H9 (cell line): ENCODE data around the gene SLC16A11. TPM values are rescaled to one million over a fixed set of nuclear protein-coding genes. Genes with fewer than 3 reads are reported as not detected.

Source experiments
- DNase-seq: peaks from one replicate; pipeline ENCODE4 v3.0.0-alpha.2; 2017
- H2AFZ ChIP-seq: one replicate; pipeline ENCODE4 v1.6.1; 2013; ENCODE audit warnings: mild to moderate bottlenecking, low read length, control low read depth, moderate library complexity
- H2AK5ac ChIP-seq: 2 replicates; pipeline ENCODE4 v1.6.1; 2013; ENCODE audit warnings: low read length, control low read depth, mixed read lengths; ENCODE audit not compliant: insufficient read length
- H2BK120ac ChIP-seq: one replicate; pipeline ENCODE4 v1.6.1; 2013; ENCODE audit warnings: low read depth, mild to moderate bottlenecking, low read length, control low read depth, inconsistent platforms; ENCODE audit not compliant: poor library complexity, severe bottlenecking
- H2BK12ac ChIP-seq: 2 replicates; pipeline ENCODE4 v1.6.1; 2013; ENCODE audit warnings: low read length, control low read depth, mixed read lengths, low read depth; ENCODE audit not compliant: insufficient read length
- H2BK15ac ChIP-seq: 2 replicates; pipeline ENCODE4 v1.6.1; 2013; ENCODE audit warnings: low read depth, low read length, control low read depth
- H2BK20ac ChIP-seq: one replicate; pipeline ENCODE4 v1.6.1; 2013; ENCODE audit warnings: low read depth, mild to moderate bottlenecking, low read length, control low read depth, inconsistent platforms; ENCODE audit not compliant: poor library complexity, severe bottlenecking
- H2BK5ac ChIP-seq: 2 replicates; pipeline ENCODE4 v1.6.1; 2013; ENCODE audit warnings: low read length, control low read depth, mixed read lengths; ENCODE audit not compliant: insufficient read length
- H3K14ac ChIP-seq: 2 replicates; pipeline ENCODE4 v1.6.1; 2013; ENCODE audit warnings: low read length, control low read depth; ENCODE audit not compliant: insufficient read depth
- H3K18ac ChIP-seq: 2 replicates; pipeline ENCODE4 v1.6.1; 2013; ENCODE audit warnings: low read depth, mild to moderate bottlenecking, mixed read lengths, low read length, control low read depth; ENCODE audit not compliant: insufficient read length
- H3K23ac ChIP-seq: 2 replicates; pipeline ENCODE4 v1.6.1; 2013; ENCODE audit warnings: low read length, control low read depth, mixed read lengths, low read depth; ENCODE audit not compliant: insufficient read length
- H3K23me2 ChIP-seq: 2 replicates; pipeline ENCODE4 v1.6.1; 2013; ENCODE audit warnings: low read depth, mild to moderate bottlenecking, mixed read lengths, low read length, control low read depth; ENCODE audit not compliant: insufficient read length, poor library complexity, severe bottlenecking
- H3K27ac ChIP-seq: 2 replicates; pipeline ENCODE4 v1.5.1; 2013; ENCODE audit warnings: low read length, control low read depth, mixed read lengths, low read depth; ENCODE audit not compliant: insufficient read length
- H3K27me3 ChIP-seq: 2 replicates; pipeline ENCODE4 v1.6.1; 2013; ENCODE audit warnings: low read length, control low read depth, inconsistent platforms; ENCODE audit not compliant: insufficient read depth
- H3K4ac ChIP-seq: 2 replicates; pipeline ENCODE4 v1.6.1; 2013; ENCODE audit warnings: low read depth, mild to moderate bottlenecking, control low read depth, inconsistent platforms, low read length, moderate library complexity
- H3K4me1 ChIP-seq: 2 replicates; pipeline ENCODE4 v1.6.1; 2013; ENCODE audit warnings: low read length, control low read depth, inconsistent platforms; ENCODE audit not compliant: insufficient read depth
- H3K4me2 ChIP-seq: 2 replicates; pipeline ENCODE4 v1.6.1; 2013; ENCODE audit warnings: low read length, control low read depth, mixed read lengths; ENCODE audit not compliant: insufficient read length, insufficient read depth
- H3K56ac ChIP-seq: 2 replicates; pipeline ENCODE4 v1.6.1; 2013; ENCODE audit warnings: low read depth, mild to moderate bottlenecking, mixed read lengths, low read length, control low read depth; ENCODE audit not compliant: insufficient read length
- H3K79me1 ChIP-seq: 2 replicates; pipeline ENCODE4 v1.6.1; 2013; ENCODE audit warnings: low read depth, mild to moderate bottlenecking, moderate library complexity, low read length, control low read depth, inconsistent platforms; ENCODE audit not compliant: insufficient read depth, poor library complexity, severe bottlenecking
- H3K79me2 ChIP-seq: 2 replicates; pipeline ENCODE4 v1.6.1; 2013; ENCODE audit warnings: low read length, control low read depth, inconsistent platforms; ENCODE audit not compliant: insufficient read depth
- H3K9ac ChIP-seq: 2 replicates; pipeline ENCODE4 v1.6.1; 2013; ENCODE audit warnings: low read length, control low read depth, mixed read lengths; ENCODE audit not compliant: insufficient read length; ENCODE audit errors: extremely low read depth
- H3K9me3 ChIP-seq: one replicate; pipeline ENCODE4 v1.6.1; 2013; ENCODE audit warnings: low read depth, low read length, inconsistent platforms; ENCODE audit not compliant: control insufficient read depth
- H3T11ph ChIP-seq: one replicate; pipeline ENCODE4 v1.6.1; 2013; ENCODE audit warnings: mild to moderate bottlenecking, low read length, control low read depth, inconsistent platforms
- H4K20me1 ChIP-seq: one replicate; pipeline ENCODE4 v1.6.1; 2013; ENCODE audit not compliant: control insufficient read depth, insufficient read length, insufficient read depth
- H4K5ac ChIP-seq: 2 replicates; pipeline ENCODE4 v1.6.1; 2013; ENCODE audit warnings: low read depth, mild to moderate bottlenecking, mixed read lengths, low read length, control low read depth; ENCODE audit not compliant: insufficient read length
- H4K8ac ChIP-seq: replicated peaks from 2 replicates; pipeline ENCODE4 v1.6.1; 2013; ENCODE audit warnings: low read length, control low read depth, mixed read lengths, low read depth; ENCODE audit not compliant: insufficient read length
- H4K91ac ChIP-seq: 2 replicates; pipeline ENCODE4 v1.6.1; 2013; ENCODE audit warnings: low read depth, mild to moderate bottlenecking, moderate library complexity, mixed read lengths, low read length, control low read depth; ENCODE audit not compliant: insufficient read length
- H3K27ac Mint-ChIP-seq, 3 experiments: 2 replicates in 2 of 3; 3 replicates in 1 of 3; pipeline ENCODE4 v1.8.0; 2020 to 2021; ENCODE audit warnings: mixed read lengths in 3 of 3, mild to moderate bottlenecking in 1 of 3, moderate library complexity in 1 of 3
- H3K27me3 Mint-ChIP-seq: 2 replicates; pipeline ENCODE4 v1.8.0; 2021; ENCODE audit warnings: low read depth, mild to moderate bottlenecking, moderate library complexity, mixed read lengths
- H3K36me3 Mint-ChIP-seq, 3 experiments: 2 replicates in 2 of 3; 3 replicates in 1 of 3; pipeline ENCODE4 v1.8.0; 2020 to 2021; ENCODE audit warnings: low read depth in 3 of 3, mixed read lengths in 3 of 3; ENCODE audit not compliant: insufficient read depth in 1 of 3
- H3K4me1 Mint-ChIP-seq, 2 experiments: 2 replicates each; pipeline ENCODE4 v1.8.0; 2020; ENCODE audit warnings: mixed read lengths in 2 of 2
- H3K4me3 Mint-ChIP-seq, 2 experiments: 2 replicates in 1 of 2; 3 replicates in 1 of 2; pipeline ENCODE4 v1.8.0; 2020 to 2021; ENCODE audit warnings: mild to moderate bottlenecking in 2 of 2, mixed read lengths in 2 of 2, moderate library complexity in 1 of 2
- H3K9me3 Mint-ChIP-seq, 2 experiments: 2 replicates in 1 of 2; 3 replicates in 1 of 2; pipeline ENCODE4 v1.8.0; 2020; ENCODE audit warnings: mild to moderate bottlenecking in 2 of 2, mixed read lengths in 2 of 2, moderate library complexity in 1 of 2
- WGBS: extraction: QIAGEN DNeasy Blood & Tissue Kit; methylation state at CpG from one replicate; pipeline ENCODE4 v1.1.7; 2013; ENCODE audit warnings: missing lambda C conversion rate, low lambda C conversion rate, mixed read lengths; ENCODE audit not compliant: insufficient read length; ENCODE audit errors: extremely low coverage; 5-methylcytosine and 5-hydroxymethylcytosine counted together
- total RNA-seq: library from RNA; stranded (reverse); gene quantifications from 2 replicates; pipeline ENCODE4 v1.2.1, GENCODE V29; 2021
- TF ChIP-seq, protein P1 (sequence below): fragments of 200-600 bp; sonication (generic); conservative IDR thresholded peaks from 3 replicates; pipeline ENCODE4 v1.8.0; 2021; ENCODE audit warnings: antibody characterized with exemption, mild to moderate bottlenecking

SLC16A11 gene
- total RNA-seq, 1 experiment from 2014 or later, result 0.13 TPM

DNA sequence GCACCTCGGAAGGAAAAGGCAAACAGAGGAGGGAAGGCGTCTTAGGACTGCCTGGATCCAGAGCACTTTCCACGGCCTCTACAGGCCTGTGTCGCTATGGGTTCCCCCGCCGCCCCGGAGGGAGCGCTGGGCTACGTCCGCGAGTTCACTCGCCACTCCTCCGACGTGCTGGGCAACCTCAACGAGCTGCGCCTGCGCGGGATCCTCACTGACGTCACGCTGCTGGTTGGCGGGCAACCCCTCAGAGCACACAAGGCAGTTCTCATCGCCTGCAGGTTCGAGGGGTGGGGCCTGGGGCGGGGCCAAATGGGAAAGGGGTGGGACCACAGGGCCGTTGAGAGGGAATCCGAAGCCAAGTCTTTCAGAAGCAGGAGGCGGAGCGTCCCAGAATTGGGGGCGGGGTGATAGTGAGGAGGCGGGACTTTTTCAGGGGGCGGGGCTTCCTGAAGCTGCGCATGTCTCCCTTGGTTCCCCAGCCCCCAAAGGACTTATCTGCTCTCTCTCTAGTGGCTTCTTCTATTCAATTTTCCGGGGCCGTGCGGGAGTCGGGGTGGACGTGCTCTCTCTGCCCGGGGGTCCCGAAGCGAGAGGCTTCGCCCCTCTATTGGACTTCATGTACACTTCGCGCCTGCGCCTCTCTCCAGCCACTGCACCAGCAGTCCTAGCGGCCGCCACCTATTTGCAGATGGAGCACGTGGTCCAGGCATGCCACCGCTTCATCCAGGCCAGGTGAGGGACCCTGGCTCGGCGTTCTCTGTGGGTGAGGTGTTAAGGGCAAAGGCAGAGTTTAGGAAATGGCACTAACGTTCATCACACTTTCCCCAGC, 20.1 kb downstream of the SLC16A11 start:
- no peak overlapping the region for H3T11ph ChIP-seq
- H4K5ac ChIP-seq, result no peak overlapping the region
- H2BK15ac ChIP-seq, result no peak overlapping the region
- no peak overlapping the region for H3K56ac ChIP-seq
- H2BK5ac ChIP-seq, result no peak overlapping the region
- no peak overlapping the region for H2BK120ac ChIP-seq
- no peak overlapping the region for H4K91ac ChIP-seq
- WGBS, result no CpG with 5 or more reads among the region's 51 CpGs
- H3K23me2 ChIP-seq, result peaks cover 14% of the 10 kb centered on the region
- no peaks in the 10 kb centered on the region for H3K79me1 ChIP-seq
- H2AFZ ChIP-seq, result no peak overlapping the region
- no peaks in the 10 kb centered on the region for H3K9me3 ChIP-seq
- no peak overlapping the region for H2BK12ac ChIP-seq
- no peak overlapping the region for H2AK5ac ChIP-seq
- H3K27me3 ChIP-seq, result peaks cover 6% of the 10 kb centered on the region; the same call in 1 of the 2 replicates
- Mint-ChIP-seq H3K27me3 (peaks cover 39% of the 10 kb centered on the region), H3K4me3 (peak overlapping the region; percentile 67 to 89), H3K9me3 (peaks cover 0 to 2% of the 10 kb centered on the region in 2 experiments; a peak in 1 of 5 replicates), H3K36me3 (peaks cover 6 to 35% (median 18%) of the 10 kb centered on the region in 3 experiments; a peak in 6 of 7 replicates), H3K4me1 (peaks cover 20 to 39% of the 10 kb centered on the region in 2 experiments), H3K27ac (peak overlapping the region in 2 of 3 experiments; percentile 39 to 88; a peak in 2 of 7 replicates)
- peak; percentile 100 for DNase-seq
- 0 out of 2 replicates have a peak, but pooled peaks cover 3% of the 10 kb centered on the region for H3K4me1 ChIP-seq
- no peak overlapping the region for H3K9ac ChIP-seq
- no peak overlapping the region for H3K27ac ChIP-seq
- no peak overlapping the region for H3K18ac ChIP-seq
- no peak overlapping the region for H3K4ac ChIP-seq
- H3K4me2 ChIP-seq, result peak overlapping the region; percentile 86
- H4K8ac ChIP-seq, result no peak overlapping the region
- H3K23ac ChIP-seq, result no peak overlapping the region
- H4K20me1 ChIP-seq, result no peaks in the 10 kb centered on the region
- TF ChIP-seq, protein P1, sequence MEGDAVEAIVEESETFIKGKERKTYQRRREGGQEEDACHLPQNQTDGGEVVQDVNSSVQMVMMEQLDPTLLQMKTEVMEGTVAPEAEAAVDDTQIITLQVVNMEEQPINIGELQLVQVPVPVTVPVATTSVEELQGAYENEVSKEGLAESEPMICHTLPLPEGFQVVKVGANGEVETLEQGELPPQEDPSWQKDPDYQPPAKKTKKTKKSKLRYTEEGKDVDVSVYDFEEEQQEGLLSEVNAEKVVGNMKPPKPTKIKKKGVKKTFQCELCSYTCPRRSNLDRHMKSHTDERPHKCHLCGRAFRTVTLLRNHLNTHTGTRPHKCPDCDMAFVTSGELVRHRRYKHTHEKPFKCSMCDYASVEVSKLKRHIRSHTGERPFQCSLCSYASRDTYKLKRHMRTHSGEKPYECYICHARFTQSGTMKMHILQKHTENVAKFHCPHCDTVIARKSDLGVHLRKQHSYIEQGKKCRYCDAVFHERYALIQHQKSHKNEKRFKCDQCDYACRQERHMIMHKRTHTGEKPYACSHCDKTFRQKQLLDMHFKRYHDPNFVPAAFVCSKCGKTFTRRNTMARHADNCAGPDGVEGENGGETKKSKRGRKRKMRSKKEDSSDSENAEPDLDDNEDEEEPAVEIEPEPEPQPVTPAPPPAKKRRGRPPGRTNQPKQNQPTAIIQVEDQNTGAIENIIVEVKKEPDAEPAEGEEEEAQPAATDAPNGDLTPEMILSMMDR, result no peak
- H3K79me2 ChIP-seq, result no peaks in the 10 kb centered on the region
- peak overlapping the region; percentile 60; the same call in 1 of the 2 replicates for H3K14ac ChIP-seq
- no peak overlapping the region for H2BK20ac ChIP-seq
